Central memory CD4-positive, alpha-beta T cell (primary cell): Measurements from ENCODE around the gene PCF11.
"Not testable (repeated sequence)": the region's sequence is repeated elsewhere in the genome, so short reads cannot be mapped to it uniquely, and the experiment has no call there.

Source experiments
- DNase-seq: peaks from one replicate; pipeline ENCODE4 v3.0.0; 2022

The PCF11 gene

GRCh38 chr11:83193315-83194280 lies 36.7 kb downstream of the PCF11 start, which contains the start of gene ANKRD42:
Gene ANKRD42 (plus strand): TSS chr11:83193712. CDS start chr11:83194671, 959 bp downstream.
- DNase-seq: peak; percentile 89

GRCh38 chr11:83194281-83195142 lies 37.6 kb downstream of the PCF11 start:
- peak; percentile 66 for DNase-seq

DNA sequence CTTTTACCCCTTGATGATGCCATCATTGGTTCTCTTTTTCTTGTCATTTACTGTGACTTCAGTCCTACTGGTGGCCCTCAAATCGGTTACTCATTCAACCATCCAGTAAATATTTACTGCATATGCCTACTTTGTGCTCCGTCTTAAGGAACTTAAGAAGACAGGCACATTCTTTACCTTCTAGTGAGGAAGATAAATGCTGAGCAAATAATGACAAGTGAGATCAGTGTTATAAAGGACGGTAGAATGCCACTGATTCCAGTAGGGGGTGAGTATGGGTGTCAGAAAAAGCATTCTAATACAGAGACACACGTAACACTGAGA lies 38.2 kb downstream of the PCF11 start:
- DNase-seq: no peak

DNA sequence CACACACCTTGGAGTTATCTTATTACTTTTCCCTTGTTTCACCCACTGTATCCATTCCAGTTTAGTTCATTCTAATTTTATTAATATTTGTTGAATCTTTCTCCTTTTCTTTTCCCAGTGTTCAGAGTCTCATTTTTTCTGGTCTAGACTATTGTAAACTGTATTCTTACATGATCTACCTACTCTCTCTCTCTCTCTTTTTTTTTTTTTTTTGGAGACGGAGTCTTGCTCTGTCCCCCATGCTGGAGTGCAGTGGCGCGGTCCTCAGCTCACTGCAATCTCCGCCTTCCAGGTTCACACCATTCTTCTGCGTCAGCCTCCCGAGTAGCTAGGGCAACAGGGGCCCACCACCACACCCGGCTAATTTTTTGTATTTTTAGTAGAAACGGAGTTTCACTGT lies 38.7 kb downstream of the PCF11 start:
- no peak for DNase-seq

DNA sequence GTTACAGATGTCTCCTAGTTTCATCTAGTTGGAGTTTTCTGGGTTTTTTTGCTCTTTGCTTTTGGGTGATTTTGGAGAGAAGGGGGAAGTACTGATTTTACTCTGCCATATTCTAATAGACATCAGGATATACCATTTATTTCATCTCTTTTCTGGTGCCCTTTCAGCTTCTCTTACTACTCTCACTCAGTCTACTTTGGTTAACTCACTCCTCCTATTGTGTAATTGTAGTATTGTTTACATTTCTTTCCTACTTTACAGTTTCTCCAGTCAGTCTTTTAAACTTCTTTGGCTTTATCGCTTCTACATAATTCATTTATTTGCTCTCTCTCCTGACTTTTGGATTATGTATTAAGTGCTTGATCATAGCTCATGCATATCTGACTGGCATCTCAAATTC lies 43.1 kb downstream of the PCF11 start:
- DNase-seq: no peak

DNA sequence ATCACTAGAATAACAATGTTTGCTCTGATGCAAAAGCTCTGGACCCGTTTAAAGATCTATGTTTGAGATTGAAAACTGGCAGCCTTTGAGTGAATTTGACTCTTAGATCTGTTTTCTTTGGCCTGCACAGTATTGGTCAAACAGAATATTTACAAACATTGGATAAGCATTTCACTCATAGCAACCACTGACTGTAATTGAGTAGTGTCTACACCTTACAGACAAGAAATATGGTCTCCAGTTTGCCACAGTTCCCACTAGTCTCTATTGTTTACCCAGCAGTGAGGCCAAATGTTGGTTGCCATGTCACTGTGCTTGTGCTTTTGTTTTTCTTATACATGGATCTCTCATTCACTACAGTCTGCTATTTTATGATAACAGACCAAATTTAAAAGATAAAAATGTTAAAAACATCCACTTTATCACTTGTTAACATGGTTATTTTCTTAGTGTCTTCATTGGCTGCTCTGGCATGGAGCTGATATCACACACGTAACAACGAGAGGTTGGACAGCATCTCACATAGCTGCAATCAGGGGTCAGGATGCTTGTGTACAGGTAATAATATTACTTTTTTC lies 48.8 kb downstream of the PCF11 start:
- DNase-seq: no peak

DNA sequence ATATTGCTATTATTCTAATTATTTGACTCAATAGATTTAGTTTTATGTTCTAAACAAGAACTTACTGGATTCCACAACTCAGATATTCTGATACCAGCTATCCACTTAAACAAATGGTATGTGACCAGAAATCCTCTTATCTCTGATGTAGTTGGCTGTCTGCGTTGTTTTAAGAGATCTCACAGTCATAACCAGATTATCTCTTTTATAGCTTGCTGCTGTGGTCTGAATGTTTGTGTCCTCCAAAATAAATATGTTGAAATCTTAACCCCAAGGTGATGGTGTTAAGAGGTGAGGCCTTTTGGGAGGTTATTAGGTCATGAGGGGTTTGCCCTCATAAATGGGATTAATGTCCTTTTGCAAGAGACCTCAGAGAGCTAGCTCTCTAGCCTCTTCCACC lies 49.3 kb downstream of the PCF11 start:
- no peak for DNase-seq

GRCh38 chr11:83206771-83207382 lies 49.9 kb downstream of the PCF11 start:
- DNase-seq: not testable (repeated sequence)

DNA sequence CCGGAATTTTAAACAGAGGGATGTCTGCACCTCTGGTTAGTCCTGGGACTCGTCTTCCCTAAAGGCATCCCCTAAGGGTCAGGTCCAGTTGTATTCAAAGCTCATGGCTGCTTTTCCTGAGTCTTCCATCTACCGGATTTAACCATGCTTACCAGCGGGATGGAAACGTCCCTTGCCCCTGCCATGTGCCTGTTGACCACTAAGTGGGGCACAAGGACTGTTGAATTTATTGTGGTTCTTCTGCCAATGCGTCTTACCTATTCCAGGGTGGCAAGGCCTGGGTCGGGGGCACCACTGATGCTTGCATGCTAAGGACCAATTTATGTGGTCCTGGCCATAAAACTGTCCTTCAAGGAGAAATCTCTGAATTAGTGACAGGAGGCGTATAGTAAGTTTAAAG lies 62.2 kb downstream of the PCF11 start:
- DNase-seq: no peak

- no peak for DNase-seq
Measured at GRCh38 chr11:83220260-83220659, 63.3 kb downstream of the PCF11 start.

- DNase-seq: no peak
Measured at GRCh38 chr11:83221694-83222093, 64.8 kb downstream of the PCF11 start.

DNA sequence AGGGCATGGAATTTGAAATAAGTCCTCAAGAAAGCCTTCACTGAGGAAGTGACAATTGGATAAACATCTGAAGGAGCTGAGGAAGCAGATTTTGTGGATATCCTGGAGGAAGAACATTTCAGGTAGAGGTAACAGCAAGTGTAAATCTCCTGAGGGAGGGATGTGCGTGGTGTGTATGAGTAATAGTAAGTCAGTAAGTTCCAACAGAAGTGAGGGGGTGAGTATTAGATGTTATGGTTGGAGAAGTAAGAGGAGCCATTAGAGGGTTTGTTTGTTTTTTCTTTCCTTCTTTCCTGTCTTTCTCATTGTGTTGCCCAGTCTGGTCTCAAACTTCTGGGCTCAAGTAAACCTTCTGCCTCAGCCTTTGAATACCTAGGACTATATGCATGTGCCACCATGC lies 65.6 kb downstream of the PCF11 start:
- no peak for DNase-seq

DNA sequence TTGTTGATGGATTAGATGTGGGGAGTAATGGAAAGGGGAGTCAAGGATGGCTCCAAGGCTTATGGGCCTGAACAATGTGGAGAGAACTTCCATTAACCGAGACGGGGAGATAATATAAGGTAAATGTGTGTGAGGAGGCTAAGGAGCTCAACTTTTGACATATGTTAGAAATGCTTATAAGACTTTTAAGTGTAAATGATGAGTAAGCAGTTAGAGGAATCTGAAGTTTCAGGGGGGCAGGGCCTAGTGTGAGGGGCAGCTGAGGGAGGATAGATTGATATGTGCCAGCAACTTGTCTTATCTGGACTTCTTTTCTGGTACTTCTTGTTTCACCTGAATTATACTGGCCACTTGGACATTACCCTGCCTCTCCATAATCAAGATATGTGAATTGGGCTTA lies 66.5 kb downstream of the PCF11 start:
- DNase-seq: no peak

DNA sequence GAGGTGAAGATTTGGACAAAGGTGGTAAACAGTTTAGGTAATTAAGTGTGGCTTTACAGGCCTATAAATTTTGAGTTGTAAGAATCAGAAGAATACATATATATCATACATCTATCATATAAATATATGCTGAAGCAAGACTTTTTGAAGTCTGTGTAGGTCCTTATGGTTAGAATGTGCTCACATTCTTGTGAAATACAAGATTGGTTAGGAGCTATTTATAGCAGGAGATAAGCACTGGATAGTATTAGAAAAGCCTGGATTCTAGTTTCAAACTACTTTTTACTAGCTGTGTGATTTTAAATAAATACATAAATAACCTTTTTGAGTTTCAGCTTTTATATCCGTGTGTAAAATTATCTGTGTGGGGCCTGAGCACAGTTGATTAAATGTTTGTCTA lies 78.9 kb downstream of the PCF11 start:
- no peak for DNase-seq
